ENCODE measurements around the gene MST1.
A peak's percentile ranks its signal among the peaks of the same experiment; 100 is the strongest.
"Not testable (repeated sequence)": the region's sequence is repeated elsewhere in the genome, so short reads cannot be mapped to it uniquely, and the experiment has no call there.

MST1 gene

GRCh38 chr3:49700453-49701128 lies 11.3 kb upstream of the MST1 start:
- DNase-seq = no peak

GRCh38 chr3:49700014-49700413 lies 10.7 kb upstream of the MST1 start:
- no peak for DNase-seq

- DNase-seq = peak; percentile 30
These were observed 10.2 kb upstream of the MST1 start for GRCh38 chr3:49699281-49699979.

GRCh38 chr3:49695350-49696015 lies 6.2 kb upstream of the MST1 start:
- not testable (repeated sequence) for DNase-seq

- DNase-seq = not testable (repeated sequence)
These were observed 5.3 kb upstream of the MST1 start for GRCh38 chr3:49694409-49695070.

- DNase-seq = not testable (repeated sequence)
These were observed 2.2 kb upstream of the MST1 start for GRCh38 chr3:49691481-49691880.

- not testable (repeated sequence) for DNase-seq
These were observed 1.6 kb upstream of the MST1 start for GRCh38 chr3:49690856-49691255.

GRCh38 chr3:49689908-49690624 lies 792 bp upstream of the MST1 start:
- DNase-seq = not testable (repeated sequence)

GRCh38 chr3:49688338-49689045 lies 782 bp downstream of the MST1 start:
- not testable (repeated sequence) for DNase-seq

GRCh38 chr3:49687424-49687795 lies 1.9 kb downstream of the MST1 start:
- not testable (repeated sequence) for DNase-seq

GRCh38 chr3:49686769-49687423 lies 2.4 kb downstream of the MST1 start:
- peak; percentile 66 for DNase-seq

GRCh38 chr3:49686346-49686745 lies 2.9 kb downstream of the MST1 start:
- DNase-seq = not testable (repeated sequence)

- DNase-seq = not testable (repeated sequence)
These were observed 3.4 kb downstream of the MST1 start for GRCh38 chr3:49685846-49686245.

- not testable (repeated sequence) for DNase-seq
These were observed 4.2 kb downstream of the MST1 start for GRCh38 chr3:49685103-49685502.

- not testable (repeated sequence) for DNase-seq
These were observed 4.8 kb downstream of the MST1 start for GRCh38 chr3:49684453-49684852.

GRCh38 chr3:49683162-49683561 lies 6.1 kb downstream of the MST1 start:
- no peak for DNase-seq

- no peak for DNase-seq
These were observed 7.7 kb downstream of the MST1 start for GRCh38 chr3:49681543-49681942.

GRCh38 chr3:49681232-49681522 lies 8.1 kb downstream of the MST1 start:
- DNase-seq = no peak

GRCh38 chr3:49680493-49681231 lies 8.6 kb downstream of the MST1 start:
- DNase-seq = no peak

- no peak for DNase-seq
These were observed 13.4 kb downstream of the MST1 start for GRCh38 chr3:49675912-49676311.

GRCh38 chr3:49674497-49674983 lies 14.7 kb downstream of the MST1 start:
- no peak for DNase-seq
